Prostate gland (tissue), 2 donors: ENCODE measurements around the gene PNMA5.

Experiments used
- CTCF ChIP-seq, 4 experiments: fragments of 200-600 bp in 2 of 4; fragments of 450-650 bp in 2 of 4; sonication (generic) in 2 of 4; IDR thresholded peaks; 1 replicate in 3 of 4; 2 replicates in 1 of 4; pipeline ENCODE4 v1.5.1; 2016 to 2019; ENCODE audit warnings: antibody characterized with exemption in 4 of 4, mild to moderate bottlenecking in 2 of 4, moderate library complexity in 2 of 4
- POLR2A ChIP-seq: fragments of 450-650 bp; IDR thresholded peaks from one replicate; pipeline ENCODE4 v1.6.1; 2016; ENCODE audit warnings: antibody characterized with exemption, mild to moderate bottlenecking
- POLR2AphosphoS5 ChIP-seq: sonication (generic); formaldehyde crosslinking; IDR thresholded peaks from one replicate; pipeline ENCODE4 v1.6.1; 2017; ENCODE audit warnings: antibody characterized with exemption

GRCh38 chrX:152989292-152989658 is 4.6 kb downstream of the PNMA5 start:
- no peak for TF ChIP-seq CTCF (IDR thresholded peaks at IDR 0.05)
- no peak for TF ChIP-seq POLR2A
- no peak for TF ChIP-seq POLR2AphosphoS5
